OCI-LY3 (cell line): ENCODE data around the gene OR2A25.
"Not testable (repeated sequence)": the region's sequence is repeated elsewhere in the genome, so short reads cannot be mapped to it uniquely, and the experiment has no call there.

ENCODE experiments used
- H2AFZ ChIP-seq: fragments of 200-600, 300-600 bp; shearing (Covaris generic); 2 replicates; pipeline ENCODE4 v1.6.0; 2014; ENCODE audit warnings: antibody characterized with exemption, low read depth, low read length
- H3K27ac ChIP-seq: fragments of 200-600, 300-600 bp; sonication (generic); 2 replicates; pipeline ENCODE4 v1.5.1; 2014; ENCODE audit warnings: mild to moderate bottlenecking, low read length, moderate library complexity, mixed read lengths
- H3K27me3 ChIP-seq: fragments of 200-600, 300-600 bp; sonication (generic); 2 replicates; pipeline ENCODE4 v1.6.1; 2014; ENCODE audit warnings: low read depth, low read length, mixed read lengths
- H3K36me3 ChIP-seq: fragments of 200-600, 300-600 bp; sonication (generic); replicated peaks from 2 replicates; pipeline ENCODE3; 2014; ENCODE audit warnings: low read depth, low read length, mixed read lengths
- H3K4me1 ChIP-seq: fragments of 300-600, 200-600 bp; sonication (generic); 2 replicates; pipeline ENCODE4 v1.6.1; 2014; ENCODE audit warnings: low read length, mixed read lengths
- H3K4me2 ChIP-seq: fragments of 200-600, 300-600 bp; sonication (generic); 2 replicates; pipeline ENCODE4 v1.6.1; 2014; ENCODE audit warnings: low read length, mixed read lengths
- H3K4me3 ChIP-seq: fragments of 300-600, 200-600 bp; sonication (generic); 2 replicates; pipeline ENCODE4 v1.5.1; 2014; ENCODE audit warnings: antibody characterized with exemption, mild to moderate bottlenecking, low read length, moderate library complexity
- H3K79me2 ChIP-seq: fragments of 300-600, 200-600 bp; shearing (Covaris generic); 2 replicates; pipeline ENCODE4 v1.6.1; 2014; ENCODE audit warnings: mild to moderate bottlenecking, low read length, mixed read lengths
- H3K9ac ChIP-seq: fragments of 300-600, 200-600 bp; shearing (Covaris generic); 2 replicates; pipeline ENCODE4 v1.6.0; 2014; ENCODE audit warnings: mild to moderate bottlenecking, low read length, moderate library complexity
- H3K9me3 ChIP-seq: fragments of 200-600, 300-600 bp; shearing (Covaris generic); 2 replicates; pipeline ENCODE4 v1.6.1; 2014; ENCODE audit warnings: low read length, mixed read lengths; ENCODE audit not compliant: insufficient read depth
- H4K20me1 ChIP-seq: fragments of 200-600, 300-600 bp; sonication (generic); 2 replicates; pipeline ENCODE4 v1.6.1; 2016; ENCODE audit warnings: low read length, mixed read lengths; ENCODE audit not compliant: insufficient read depth
- EZH2phosphoT487 ChIP-seq: fragments of 200-600 bp; shearing (Covaris generic); IDR thresholded peaks from 2 replicates; pipeline ENCODE4 v1.6.1; 2018; ENCODE audit warnings: antibody characterized with exemption, mixed run types, low read depth
- TF ChIP-seq, protein P1 (sequence below): fragments of 200-600, 300-600 bp; sonication (generic); IDR thresholded peaks from 2 replicates; pipeline ENCODE4 v1.5.1; 2014; ENCODE audit warnings: antibody characterized with exemption, low read length, low read depth

The OR2A25 gene

DNA sequence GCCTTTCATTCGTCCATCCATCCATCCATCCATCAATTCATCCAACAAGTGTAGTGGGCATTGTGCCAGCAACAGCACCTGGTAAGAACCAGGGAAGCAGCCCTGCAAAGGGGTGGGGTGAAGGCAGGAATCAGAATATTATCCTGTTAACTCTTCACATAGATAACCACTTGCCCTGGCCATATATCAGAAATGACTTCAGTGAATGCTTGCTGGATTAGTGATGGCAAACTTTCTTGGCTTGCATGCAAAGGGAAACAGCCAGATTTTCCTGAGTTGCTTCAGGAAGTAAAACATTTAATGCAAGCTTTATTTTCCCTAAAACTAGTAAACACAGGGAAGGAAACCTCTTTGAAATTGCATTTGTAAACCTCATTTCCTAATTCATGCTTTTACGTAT, 20.1 kb upstream of the OR2A25 start:
- 0 out of 2 replicates have a peak, but pooled peaks cover 7% of the 10 kb centered on the region for H3K27me3 ChIP-seq
- no peaks in the 10 kb centered on the region for H3K36me3 ChIP-seq
- TF ChIP-seq, protein P1, sequence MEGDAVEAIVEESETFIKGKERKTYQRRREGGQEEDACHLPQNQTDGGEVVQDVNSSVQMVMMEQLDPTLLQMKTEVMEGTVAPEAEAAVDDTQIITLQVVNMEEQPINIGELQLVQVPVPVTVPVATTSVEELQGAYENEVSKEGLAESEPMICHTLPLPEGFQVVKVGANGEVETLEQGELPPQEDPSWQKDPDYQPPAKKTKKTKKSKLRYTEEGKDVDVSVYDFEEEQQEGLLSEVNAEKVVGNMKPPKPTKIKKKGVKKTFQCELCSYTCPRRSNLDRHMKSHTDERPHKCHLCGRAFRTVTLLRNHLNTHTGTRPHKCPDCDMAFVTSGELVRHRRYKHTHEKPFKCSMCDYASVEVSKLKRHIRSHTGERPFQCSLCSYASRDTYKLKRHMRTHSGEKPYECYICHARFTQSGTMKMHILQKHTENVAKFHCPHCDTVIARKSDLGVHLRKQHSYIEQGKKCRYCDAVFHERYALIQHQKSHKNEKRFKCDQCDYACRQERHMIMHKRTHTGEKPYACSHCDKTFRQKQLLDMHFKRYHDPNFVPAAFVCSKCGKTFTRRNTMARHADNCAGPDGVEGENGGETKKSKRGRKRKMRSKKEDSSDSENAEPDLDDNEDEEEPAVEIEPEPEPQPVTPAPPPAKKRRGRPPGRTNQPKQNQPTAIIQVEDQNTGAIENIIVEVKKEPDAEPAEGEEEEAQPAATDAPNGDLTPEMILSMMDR = no peak
- H3K79me2 ChIP-seq = no peaks in the 10 kb centered on the region
- H4K20me1 ChIP-seq = no peaks in the 10 kb centered on the region
- H3K27ac ChIP-seq = no peak overlapping the region
- H3K9me3 ChIP-seq = no peaks in the 10 kb centered on the region
- H3K4me3 ChIP-seq = no peak overlapping the region
- H3K4me1 ChIP-seq = no peaks in the 10 kb centered on the region
- no peak overlapping the region for H3K4me2 ChIP-seq
- no peak overlapping the region for H2AFZ ChIP-seq
- H3K9ac ChIP-seq = no peak overlapping the region

DNA sequence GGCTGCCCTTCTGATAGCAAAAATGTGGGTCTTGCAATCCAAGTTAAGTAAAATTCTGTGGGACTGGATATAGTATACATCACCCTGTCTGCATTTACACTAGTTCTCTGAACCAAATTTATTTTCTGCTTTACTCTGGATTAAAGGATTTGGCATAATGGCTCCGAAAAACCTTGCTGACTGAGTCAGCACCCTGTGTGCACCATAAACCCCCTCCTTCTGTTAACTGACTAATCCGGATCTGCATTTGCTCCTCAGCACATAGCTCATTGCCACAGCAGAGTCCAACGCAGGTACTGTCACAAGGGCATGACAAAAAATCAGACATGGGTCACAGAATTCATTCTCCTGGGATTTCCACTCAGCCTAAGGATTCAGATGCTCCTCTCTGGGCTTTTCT, 19.5 kb upstream of the OR2A25 start:
- Histone ChIP-seq H3K27ac (no peak overlapping the region), H4K20me1 (no peaks in the 10 kb centered on the region), H3K9me3 (no peaks in the 10 kb centered on the region), H3K4me3 (no peak overlapping the region), H3K9ac (no peak overlapping the region), H3K79me2 (no peaks in the 10 kb centered on the region), H3K36me3 (no peaks in the 10 kb centered on the region), H3K4me1 (no peaks in the 10 kb centered on the region), H2AFZ (no peak overlapping the region), H3K4me2 (no peak overlapping the region), H3K27me3 (0 out of 2 replicates have a peak, but pooled peaks cover 7% of the 10 kb centered on the region)
- TF ChIP-seq, protein P1 = no peak
- TF ChIP-seq EZH2phosphoT487 = no peak

- not testable (repeated sequence) for H3K4me2 ChIP-seq, H3K4me1 ChIP-seq, H3K9me3 ChIP-seq, H3K27ac ChIP-seq, H3K79me2 ChIP-seq, H4K20me1 ChIP-seq, H3K36me3 ChIP-seq, H3K4me3 ChIP-seq, H3K9ac ChIP-seq, H3K27me3 ChIP-seq, H2AFZ ChIP-seq
Observed at GRCh38 chr7:144050884-144051283, 18.7 kb upstream of the OR2A25 start.

GRCh38 chr7:144057954-144058353, 11.7 kb upstream of the OR2A25 start:
- H3K4me2 ChIP-seq = no peak overlapping the region
- H3K4me3 ChIP-seq = no peak overlapping the region
- H2AFZ ChIP-seq = no peak overlapping the region
- no peaks in the 10 kb centered on the region for H3K9me3 ChIP-seq
- no peak for TF ChIP-seq EZH2phosphoT487
- TF ChIP-seq, protein P1 = no peak
- H3K27me3 ChIP-seq = 0 out of 2 replicates have a peak, but pooled peaks cover 7% of the 10 kb centered on the region
- no peaks in the 10 kb centered on the region for H3K79me2 ChIP-seq
- H3K36me3 ChIP-seq = no peaks in the 10 kb centered on the region
- H3K27ac ChIP-seq = no peak overlapping the region
- H3K9ac ChIP-seq = no peak overlapping the region
- no peaks in the 10 kb centered on the region for H3K4me1 ChIP-seq
- H4K20me1 ChIP-seq = no peaks in the 10 kb centered on the region

GRCh38 chr7:144063710-144064109, 5.9 kb upstream of the OR2A25 start:
- TF ChIP-seq EZH2phosphoT487 = no peak
- TF ChIP-seq, protein P1 = peak; percentile 37
- no peak overlapping the region for H3K9ac ChIP-seq
- no peaks in the 10 kb centered on the region for H3K79me2 ChIP-seq
- H3K9me3 ChIP-seq = no peaks in the 10 kb centered on the region
- H3K27me3 ChIP-seq = no peaks in the 10 kb centered on the region
- H3K4me1 ChIP-seq = no peaks in the 10 kb centered on the region
- H3K27ac ChIP-seq = no peak overlapping the region
- H3K4me3 ChIP-seq = no peak overlapping the region
- no peaks in the 10 kb centered on the region for H4K20me1 ChIP-seq
- H2AFZ ChIP-seq = no peak overlapping the region
- no peak overlapping the region for H3K4me2 ChIP-seq
- H3K36me3 ChIP-seq = no peaks in the 10 kb centered on the region
